ENCODE results near the gene CAPN5.

GRCh38 chr11:77040889-77041288 is 25.9 kb upstream of the CAPN5 start:
- TF ChIP-seq CTCF (IDR thresholded peaks at IDR 0.05), result no peak
- TF ChIP-seq POLR2A (IDR thresholded peaks at IDR 0.05), result no peak
